ENCODE data around the gene KCNG2. TPM values are rescaled to one million over a fixed set of nuclear protein-coding genes. Genes with fewer than 3 reads are reported as not detected.

The KCNG2 gene
- total RNA-seq, 1 experiment from 2014 or later, result not detected

DNA sequence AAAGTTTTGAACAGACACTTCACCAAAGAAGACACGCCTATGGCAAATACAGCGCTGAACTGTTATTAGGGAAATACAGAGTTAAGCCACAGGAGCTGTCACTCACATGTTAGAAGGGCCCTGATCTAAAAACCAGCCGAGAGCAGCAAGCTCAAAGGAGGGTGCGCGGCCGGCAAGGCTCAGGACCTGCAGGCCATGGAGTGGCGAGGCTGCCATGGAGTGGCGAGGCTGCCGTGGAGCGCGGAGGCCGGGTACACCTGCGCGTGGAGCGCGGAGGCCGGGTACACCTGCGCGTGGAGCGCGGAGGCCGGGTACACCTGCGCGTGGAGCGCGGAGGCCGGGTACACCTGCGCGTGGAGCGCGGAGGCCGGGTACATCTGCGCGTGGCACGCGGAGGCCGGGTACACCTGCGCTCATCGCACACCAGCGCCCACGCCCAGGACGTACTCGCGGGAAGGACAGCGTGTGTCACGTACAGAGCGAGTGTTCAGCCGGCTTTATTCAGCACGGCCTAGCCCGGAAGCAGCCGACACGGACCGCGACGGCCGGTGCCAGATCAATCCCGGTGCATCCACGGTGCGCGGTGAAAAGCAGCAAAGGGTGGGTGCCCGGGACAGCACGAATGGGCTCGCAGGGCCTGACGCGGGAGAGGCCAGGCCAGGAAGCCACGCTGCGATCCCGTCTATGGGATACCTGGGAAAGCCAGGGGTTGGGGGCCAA is 84.9 kb downstream of the KCNG2 start:
- no peaks in the 10 kb centered on the region for H3K36me3 Mint-ChIP-seq (ENCODE audit: insufficient read depth, unreplicated experiment)
- H3K27me3 ChIP-seq (replicated peaks; ENCODE audit: control insufficient read depth, insufficient read depth, low read length), result no peaks in the 10 kb centered on the region
- H3K4me1 Mint-ChIP-seq (ENCODE audit: low read depth, unreplicated experiment), result no peaks in the 10 kb centered on the region
- H3K9me3 ChIP-seq, result no peaks in the 10 kb centered on the region
- intact Hi-C loops (cut with micrococcal nuclease; ENCODE audit: unreplicated experiment), result no loop called here
- no peaks in the 10 kb centered on the region for H3K27me3 Mint-ChIP-seq (ENCODE audit: insufficient read depth, unreplicated experiment)
- ChIA-PET CTCF (no interaction called here), POLR2A (no interaction called here)
- DNase-seq, result no peak
- TF ChIP-seq, protein P1, sequence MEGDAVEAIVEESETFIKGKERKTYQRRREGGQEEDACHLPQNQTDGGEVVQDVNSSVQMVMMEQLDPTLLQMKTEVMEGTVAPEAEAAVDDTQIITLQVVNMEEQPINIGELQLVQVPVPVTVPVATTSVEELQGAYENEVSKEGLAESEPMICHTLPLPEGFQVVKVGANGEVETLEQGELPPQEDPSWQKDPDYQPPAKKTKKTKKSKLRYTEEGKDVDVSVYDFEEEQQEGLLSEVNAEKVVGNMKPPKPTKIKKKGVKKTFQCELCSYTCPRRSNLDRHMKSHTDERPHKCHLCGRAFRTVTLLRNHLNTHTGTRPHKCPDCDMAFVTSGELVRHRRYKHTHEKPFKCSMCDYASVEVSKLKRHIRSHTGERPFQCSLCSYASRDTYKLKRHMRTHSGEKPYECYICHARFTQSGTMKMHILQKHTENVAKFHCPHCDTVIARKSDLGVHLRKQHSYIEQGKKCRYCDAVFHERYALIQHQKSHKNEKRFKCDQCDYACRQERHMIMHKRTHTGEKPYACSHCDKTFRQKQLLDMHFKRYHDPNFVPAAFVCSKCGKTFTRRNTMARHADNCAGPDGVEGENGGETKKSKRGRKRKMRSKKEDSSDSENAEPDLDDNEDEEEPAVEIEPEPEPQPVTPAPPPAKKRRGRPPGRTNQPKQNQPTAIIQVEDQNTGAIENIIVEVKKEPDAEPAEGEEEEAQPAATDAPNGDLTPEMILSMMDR (IDR thresholded peaks at IDR 0.05; ENCODE audit: insufficient read depth in 1 of 2, low read depth in 1 of 2, low read length in 1 of 2, severe bottlenecking in 1 of 2, unreplicated experiment in 1 of 2), result no peak
- H3K36me3 ChIP-seq (ENCODE audit: control insufficient read depth, insufficient read depth, low read length), result no peaks in the 10 kb centered on the region
- no peak overlapping the region for H3K27ac Mint-ChIP-seq (ENCODE audit: unreplicated experiment)
- no TSS peak for BruUV-seq (replicated peaks)
- no peak overlapping the region for H3K4me3 Mint-ChIP-seq (ENCODE audit: unreplicated experiment)
- no peaks in the 10 kb centered on the region for H3K4me1 ChIP-seq
- no peak overlapping the region for H3K4me3 ChIP-seq (ENCODE audit: low read depth, low read length)
- H3K9me3 Mint-ChIP-seq (ENCODE audit: unreplicated experiment), result no peaks in the 10 kb centered on the region

DNA sequence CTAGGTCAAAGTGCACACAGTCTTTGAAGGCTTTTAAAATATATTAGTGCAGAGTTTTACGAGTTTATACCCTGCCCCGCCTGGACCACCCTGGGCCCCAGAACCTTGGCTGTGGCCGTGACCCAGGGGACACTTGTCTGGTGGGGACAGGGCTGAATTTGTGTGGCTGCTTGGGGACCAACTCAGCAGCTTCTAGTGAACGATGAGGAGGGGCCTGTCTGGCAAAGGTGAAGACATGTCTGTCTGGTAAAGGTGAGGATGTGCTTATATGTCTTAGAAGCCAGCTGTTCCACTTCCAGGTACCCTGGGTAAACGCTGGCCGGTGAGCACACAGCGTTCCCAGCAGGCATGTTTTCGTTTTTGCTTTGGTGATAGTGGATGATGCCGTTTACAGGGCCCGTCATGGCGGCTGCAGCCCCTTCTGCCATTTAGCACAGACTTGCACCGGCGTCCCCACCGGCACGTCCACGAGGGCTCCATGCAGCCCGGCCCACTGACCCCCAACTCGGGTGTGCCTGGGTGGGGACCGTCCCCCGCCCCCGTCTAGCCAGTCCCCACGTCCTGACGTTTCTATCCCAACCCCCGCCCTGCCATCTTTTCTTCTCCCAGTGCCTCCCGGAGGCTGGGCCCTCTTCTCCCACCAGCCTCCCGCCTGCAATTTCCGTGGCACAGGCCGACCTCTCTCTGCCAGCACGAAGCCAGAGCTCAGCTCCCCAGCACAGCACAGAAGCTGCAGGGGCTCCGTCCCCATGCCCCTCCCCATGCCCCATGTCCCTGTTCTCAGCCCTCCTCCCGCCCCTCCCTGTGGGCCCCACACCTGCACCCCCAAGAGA is 85.9 kb downstream of the KCNG2 start:
- no peak overlapping the region for H3K4me3 ChIP-seq (ENCODE audit: low read depth, low read length)
- POLR2A ChIA-PET, result no interaction called here
- intact Hi-C loops (cut with micrococcal nuclease; ENCODE audit: unreplicated experiment), result no loop called here
- TF ChIP-seq, protein P1 (IDR thresholded peaks at IDR 0.05; ENCODE audit: insufficient read depth in 1 of 2, low read depth in 1 of 2, low read length in 1 of 2, severe bottlenecking in 1 of 2, unreplicated experiment in 1 of 2), result no peak
- Mint-ChIP-seq H3K4me1 (ENCODE audit: low read depth, unreplicated experiment) (no peaks in the 10 kb centered on the region), H3K9me3 (ENCODE audit: unreplicated experiment) (no peaks in the 10 kb centered on the region), H3K36me3 (ENCODE audit: insufficient read depth, unreplicated experiment) (no peaks in the 10 kb centered on the region), H3K27me3 (ENCODE audit: insufficient read depth, unreplicated experiment) (no peaks in the 10 kb centered on the region), H3K27ac (ENCODE audit: unreplicated experiment) (no peak overlapping the region), H3K4me3 (ENCODE audit: unreplicated experiment) (no peak overlapping the region)
- no peak for DNase-seq
- no peaks in the 10 kb centered on the region for H3K4me1 ChIP-seq
- no peaks in the 10 kb centered on the region for H3K27me3 ChIP-seq (replicated peaks; ENCODE audit: control insufficient read depth, insufficient read depth, low read length)
- CTCF ChIA-PET, result no interaction called here
- no peaks in the 10 kb centered on the region for H3K9me3 ChIP-seq
- no TSS peak for BruUV-seq (replicated peaks)
- no peaks in the 10 kb centered on the region for H3K36me3 ChIP-seq (ENCODE audit: control insufficient read depth, insufficient read depth, low read length)

DNA sequence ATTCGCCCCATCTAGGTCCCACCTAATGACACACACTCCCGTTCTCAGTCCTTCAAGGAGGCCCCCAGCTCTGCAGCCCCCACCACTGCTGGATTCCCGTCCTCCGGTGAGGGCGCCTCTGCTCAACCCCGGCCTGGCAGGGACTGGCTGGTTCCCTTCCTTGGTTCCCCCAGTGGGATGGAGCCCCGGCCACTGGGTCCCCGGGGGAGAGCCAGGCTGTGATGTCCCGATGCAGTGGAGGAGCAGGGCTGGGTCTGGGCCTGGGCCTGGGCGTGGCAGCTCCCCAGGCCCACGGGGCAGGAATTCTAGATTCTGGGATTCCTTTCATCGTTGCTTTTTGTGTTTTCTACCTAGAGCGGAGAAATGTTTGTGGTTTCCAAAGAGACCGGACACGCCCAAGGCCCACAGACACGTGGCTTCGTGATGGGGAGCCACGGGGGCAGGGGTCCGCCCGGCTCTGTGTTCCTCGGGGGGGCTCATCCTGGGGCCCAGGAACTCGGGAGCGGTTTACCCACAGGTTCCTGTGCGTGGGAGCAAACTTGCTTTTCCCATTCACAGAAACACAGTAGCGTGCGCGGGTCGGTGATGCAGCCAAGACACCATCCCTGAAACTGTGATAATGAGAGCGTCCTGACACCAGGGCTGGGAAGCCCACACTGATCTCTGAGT is 86.7 kb downstream of the KCNG2 start:
- no peaks in the 10 kb centered on the region for H3K9me3 Mint-ChIP-seq (ENCODE audit: unreplicated experiment)
- Histone ChIP-seq H3K27me3 (replicated peaks; ENCODE audit: control insufficient read depth, insufficient read depth, low read length) (no peaks in the 10 kb centered on the region), H3K4me3 (ENCODE audit: low read depth, low read length) (no peak overlapping the region), H3K4me1 (no peaks in the 10 kb centered on the region), H3K9me3 (no peaks in the 10 kb centered on the region), H3K36me3 (ENCODE audit: control insufficient read depth, insufficient read depth, low read length) (no peaks in the 10 kb centered on the region)
- POLR2A ChIA-PET, result no interaction called here
- no peaks in the 10 kb centered on the region for H3K36me3 Mint-ChIP-seq (ENCODE audit: insufficient read depth, unreplicated experiment)
- TF ChIP-seq, protein P1 (IDR thresholded peaks at IDR 0.05; ENCODE audit: insufficient read depth in 1 of 2, low read depth in 1 of 2, low read length in 1 of 2, severe bottlenecking in 1 of 2, unreplicated experiment in 1 of 2), result no peak
- BruUV-seq (replicated peaks), result no TSS peak
- no peaks in the 10 kb centered on the region for H3K4me1 Mint-ChIP-seq (ENCODE audit: low read depth, unreplicated experiment)
- DNase-seq, result no peak
- H3K27ac Mint-ChIP-seq (ENCODE audit: unreplicated experiment), result no peak overlapping the region
- CTCF ChIA-PET, result no interaction called here
- intact Hi-C loops (cut with micrococcal nuclease; ENCODE audit: unreplicated experiment), result no loop called here
- H3K27me3 Mint-ChIP-seq (ENCODE audit: insufficient read depth, unreplicated experiment), result no peaks in the 10 kb centered on the region
- no peak overlapping the region for H3K4me3 Mint-ChIP-seq (ENCODE audit: unreplicated experiment)
